AG04449 (cell line): ENCODE results near the gene IQCF5.

Experiments used
- CTCF ChIA-PET: fragments of 350-600 bp; formaldehyde crosslinking; extraction: SDS; loops from one replicate; lab custom pipeline; 2021; ENCODE audit warnings: antibody characterized with exemption; lab: Yijun Ruan, JAX
- POLR2A ChIA-PET: fragments of 400-600, 350-600 bp; formaldehyde crosslinking; extraction: SDS; loops from one replicate; lab custom pipeline; 2020; ENCODE audit warnings: antibody characterized with exemption, inconsistent platforms; lab: Yijun Ruan, JAX
- DNase-seq: peaks from one replicate; pipeline ENCODE4 v3.0.0-alpha.2; 2010; ENCODE audit warnings: low read depth, low spot score
- H3K4me3 ChIP-seq: 2 replicates; pipeline ENCODE4 v1.5.1; 2011; ENCODE audit warnings: low read depth, mild to moderate bottlenecking, control low read depth, low read length
- CTCF ChIP-seq: IDR thresholded peaks from one replicate; pipeline ENCODE4 v1.5.1; 2011; ENCODE audit warnings: mild to moderate bottlenecking, moderate library complexity, low read length, control low read depth, inconsistent platforms; ENCODE audit not compliant: insufficient read depth; ENCODE audit errors: missing control alignments

Gene IQCF5

DNA sequence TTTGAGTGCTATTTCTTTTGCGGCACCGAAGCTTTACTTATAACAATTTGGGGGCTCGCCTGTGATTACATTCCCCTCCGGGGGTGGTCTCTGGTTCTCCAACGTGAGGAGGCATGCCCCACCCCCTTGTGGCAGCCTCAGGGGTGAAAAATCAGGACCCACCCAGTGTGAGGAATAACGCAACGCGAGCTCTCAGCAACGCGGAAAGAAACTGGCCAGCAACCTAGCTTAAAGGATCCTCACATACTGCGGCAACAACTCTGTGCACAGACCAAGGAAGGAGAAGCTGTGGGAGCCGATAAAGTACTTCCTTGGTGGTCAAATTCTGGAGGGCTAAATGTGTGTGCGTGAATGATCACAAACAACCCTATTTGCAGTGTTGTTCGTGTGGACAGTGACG is 22.0 kb upstream of the IQCF5 start:
- no peak for TF ChIP-seq CTCF
- POLR2A ChIA-PET, result no interaction called here
- CTCF ChIA-PET, result no interaction called here
- H3K4me3 ChIP-seq, result no peak overlapping the region
- DNase-seq, result no peak

DNA sequence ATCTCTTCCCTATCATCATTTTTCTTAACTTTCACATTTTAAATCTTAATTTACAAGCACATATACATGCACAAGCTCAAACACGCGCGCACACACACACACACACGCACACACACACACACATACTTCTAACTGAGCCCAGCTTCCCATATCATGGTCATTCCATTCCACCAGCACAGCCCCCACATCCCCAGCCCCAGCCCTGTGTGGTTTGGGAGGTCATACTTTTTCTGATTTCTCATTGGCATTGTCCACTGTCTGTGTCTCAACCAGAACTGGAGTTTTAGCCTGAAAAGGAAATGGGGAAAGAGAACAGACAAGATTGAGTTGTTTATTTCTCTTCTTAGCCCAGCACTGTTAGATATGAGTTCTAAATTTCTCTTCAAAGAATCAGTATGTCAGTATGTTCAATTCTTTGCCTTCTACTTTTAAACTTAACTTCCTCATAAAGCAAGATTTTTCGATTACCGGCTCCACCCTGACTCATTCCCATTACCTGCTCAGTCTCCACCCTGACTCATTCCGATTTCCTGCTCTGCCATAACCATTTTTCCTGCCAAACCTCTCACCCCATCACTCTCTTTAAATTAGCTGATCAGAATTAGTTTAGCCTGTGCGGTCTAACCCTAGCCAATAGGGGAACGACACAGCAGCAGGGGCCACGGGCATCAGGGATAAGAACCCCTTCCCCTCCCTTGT is 21.4 kb upstream of the IQCF5 start:
- TF ChIP-seq CTCF, result no peak
- POLR2A ChIA-PET, result no interaction called here
- CTCF ChIA-PET, result no interaction called here
- DNase-seq, result no peak
- H3K4me3 ChIP-seq, result no peak overlapping the region

DNA sequence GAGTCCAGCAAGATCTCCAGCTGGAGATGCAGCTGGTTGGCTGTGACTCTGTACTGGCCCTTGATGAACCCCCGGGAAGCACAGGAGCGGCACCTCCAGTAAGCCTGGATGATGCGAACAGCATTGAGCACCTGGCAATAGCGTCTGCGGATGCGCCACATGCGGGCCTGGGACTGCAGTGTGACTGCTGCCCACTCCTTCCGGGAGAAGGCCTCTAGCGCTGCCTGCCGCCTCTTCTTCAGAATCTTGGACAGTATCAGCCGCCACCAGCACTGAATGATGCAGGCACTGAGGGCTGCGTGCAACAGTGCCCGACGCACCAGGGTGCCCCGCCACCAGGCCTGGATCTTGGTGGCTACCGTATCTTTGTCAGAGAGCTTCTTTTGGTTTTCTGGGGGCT is 19.5 kb upstream of the IQCF5 start:
- TF ChIP-seq CTCF, result no peak
- ChIA-PET POLR2A (no interaction called here), CTCF (no interaction called here)
- H3K4me3 ChIP-seq, result no peak overlapping the region
- DNase-seq, result no peak

DNA sequence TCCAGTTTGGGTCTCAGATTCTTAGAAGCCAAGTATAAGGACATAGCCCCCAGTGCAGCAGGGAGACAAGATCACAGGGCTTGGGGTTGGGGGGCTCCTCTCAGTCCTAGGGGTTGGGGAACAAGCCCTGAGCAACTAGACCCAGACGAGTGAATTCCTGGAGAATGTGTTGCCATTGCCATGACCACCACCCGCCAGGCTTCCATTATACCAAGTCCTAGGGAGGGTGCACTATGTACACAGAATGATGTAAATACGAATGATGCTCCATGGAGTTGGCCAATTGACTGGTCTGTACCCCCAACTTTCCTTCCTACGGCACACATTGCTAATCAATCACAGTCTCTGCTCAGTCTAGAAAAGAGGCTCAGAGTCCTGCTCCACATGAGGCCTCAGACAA is 19.0 kb upstream of the IQCF5 start:
- POLR2A ChIA-PET, result no interaction called here
- CTCF ChIA-PET, result no interaction called here
- no peak for DNase-seq
- no peak overlapping the region for H3K4me3 ChIP-seq
- TF ChIP-seq CTCF, result no peak

GRCh38 chr3:51891242-51892039 is 16.0 kb upstream of the IQCF5 start:
- TF ChIP-seq CTCF, result no peak
- no peak overlapping the region for H3K4me3 ChIP-seq
- POLR2A ChIA-PET, result no interaction called here
- DNase-seq, result no peak
- CTCF ChIA-PET, result no interaction called here

DNA sequence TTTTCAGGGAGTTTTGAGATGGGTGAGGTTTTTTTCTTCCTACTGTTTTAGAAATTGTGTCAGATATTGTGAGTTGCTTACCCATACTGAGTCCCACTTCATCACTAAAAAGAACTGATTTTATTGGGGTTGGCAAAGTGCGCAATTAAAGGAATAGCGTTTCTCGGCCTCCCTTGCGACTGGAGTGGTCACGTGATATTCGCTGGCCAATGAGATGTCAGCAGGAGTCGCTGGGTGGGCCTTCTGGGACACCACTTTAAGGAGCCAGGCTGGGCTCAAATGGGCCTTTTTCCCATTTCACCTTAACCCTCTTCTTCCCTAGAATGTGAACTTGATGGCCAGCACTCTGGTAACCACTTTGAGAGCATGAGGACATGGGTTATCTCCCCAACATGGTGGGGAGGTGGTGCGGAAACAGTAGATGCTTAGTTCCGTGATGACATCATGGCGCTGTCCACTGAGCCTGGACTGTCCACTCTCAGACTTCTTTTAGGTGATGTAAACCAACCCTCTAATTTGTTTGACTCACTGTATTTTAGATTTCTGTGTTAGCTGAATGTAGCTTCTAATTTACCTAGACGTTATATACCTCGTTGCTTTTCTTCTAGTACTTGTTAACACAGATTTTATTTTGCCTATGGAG is 13.2 kb upstream of the IQCF5 start:
- CTCF ChIA-PET, result no interaction called here
- POLR2A ChIA-PET, result no interaction called here
- no peak for DNase-seq
- TF ChIP-seq CTCF, result no peak
- no peak overlapping the region for H3K4me3 ChIP-seq
